Measurements from ENCODE around the gene PNRC1. TPM values are rescaled to one million over a fixed set of nuclear protein-coding genes. Genes with fewer than 3 reads are reported as not detected.

Gene PNRC1
- total RNA-seq, 4 donors from 2014 or later, result 285 to 486 (median 315) TPM

GRCh38 chr6:89131599-89131998, 51.0 kb downstream of the PNRC1 start:
- DNase-seq (ENCODE audit: extremely low spot score), result no peak
- TF ChIP-seq POLR2A (IDR thresholded peaks at IDR 0.05; ENCODE audit: low read depth), result no peak
- no peak for TF ChIP-seq POLR2AphosphoS5 (IDR thresholded peaks at IDR 0.05)
- TF ChIP-seq EP300 (IDR thresholded peaks at IDR 0.05), result no peak
- TF ChIP-seq CTCF (IDR thresholded peaks at IDR 0.05), result no peak
- 100% methylated on average over 3 of the region's 3 CpGs for WGBS

GRCh38 chr6:89132057-89132456, 51.5 kb downstream of the PNRC1 start:
- WGBS, result 79% methylated on average over 2 of the region's 2 CpGs
- no peak for DNase-seq (ENCODE audit: extremely low spot score)
- no peak overlapping the region for H3K27ac ChIP-seq (replicated peaks in 1 of 4)
- H3K4me3 ChIP-seq, result no peak overlapping the region
- H3K27me3 ChIP-seq, result no peaks in the 10 kb centered on the region
- TF ChIP-seq EP300 (IDR thresholded peaks at IDR 0.05) (no peak), CTCF (IDR thresholded peaks at IDR 0.05) (no peak), POLR2A (IDR thresholded peaks at IDR 0.05; ENCODE audit: low read depth) (no peak), POLR2AphosphoS5 (IDR thresholded peaks at IDR 0.05) (no peak)
- intact Hi-C loops (cut with DNase I), result no loop called here
- no peaks in the 10 kb centered on the region for H3K4me1 ChIP-seq
- H3K36me3 ChIP-seq, result no peaks in the 10 kb centered on the region
- no peaks in the 10 kb centered on the region for H3K9me3 ChIP-seq

More at GRCh38 chr6:89131599-89131998, 51.0 kb downstream of the PNRC1 start:
- intact Hi-C loops (cut with DNase I), result no loop called here
- no peaks in the 10 kb centered on the region for H3K4me1 ChIP-seq
- no peaks in the 10 kb centered on the region for H3K36me3 ChIP-seq
- no peaks in the 10 kb centered on the region for H3K9me3 ChIP-seq
- no peaks in the 10 kb centered on the region for H3K27me3 ChIP-seq
- H3K27ac ChIP-seq (replicated peaks in 1 of 4), result no peak overlapping the region
- H3K4me3 ChIP-seq, result no peak overlapping the region

- Histone ChIP-seq H3K9me3 (no peaks in the 10 kb centered on the region), H3K27ac (replicated peaks in 1 of 4) (no peak overlapping the region), H3K4me1 (peaks cover 0 to under 1% (median 0%) of the 10 kb centered on the region in 4 donors), H3K4me3 (no peak overlapping the region), H3K36me3 (no peaks in the 10 kb centered on the region), H3K27me3 (no peaks in the 10 kb centered on the region)
- TF ChIP-seq POLR2A (IDR thresholded peaks at IDR 0.05; ENCODE audit: low read depth), result no peak
- no peak for TF ChIP-seq CTCF (IDR thresholded peaks at IDR 0.05)
- no peak for TF ChIP-seq EP300 (IDR thresholded peaks at IDR 0.05)
- no peak for TF ChIP-seq POLR2AphosphoS5 (IDR thresholded peaks at IDR 0.05)
- WGBS, result 90% methylated on average over 9 of the region's 9 CpGs
- DNase-seq (ENCODE audit: extremely low spot score), result no peak
- intact Hi-C loops (cut with DNase I), result no loop called here
Observed at GRCh38 chr6:89133981-89134380, 53.4 kb downstream of the PNRC1 start.

GRCh38 chr6:89134723-89135122, 54.2 kb downstream of the PNRC1 start:
- Histone ChIP-seq H3K27ac (replicated peaks in 1 of 4) (no peak overlapping the region), H3K36me3 (no peaks in the 10 kb centered on the region), H3K27me3 (no peaks in the 10 kb centered on the region), H3K9me3 (no peaks in the 10 kb centered on the region), H3K4me3 (no peak overlapping the region), H3K4me1 (peaks cover 0 to 8% (median 0%) of the 10 kb centered on the region in 4 donors)
- TF ChIP-seq CTCF (IDR thresholded peaks at IDR 0.05) (no peak), POLR2AphosphoS5 (IDR thresholded peaks at IDR 0.05) (no peak), POLR2A (IDR thresholded peaks at IDR 0.05; ENCODE audit: low read depth) (no peak), EP300 (IDR thresholded peaks at IDR 0.05) (no peak)
- DNase-seq (ENCODE audit: extremely low spot score), result no peak
- whole genome bisulfite sequencing, result 91% methylated on average over 3 of the region's 3 CpGs
- intact Hi-C loops (cut with DNase I), result no loop called here

Small RNA genes lying within 50 kb of the gene (small RNA-seq; reads per million reads assigned to genes)
- 0 reads per million in 3 donors for gene RN7SL336P
- gene RNU2-61P, result 0 to 1.4 (median 0) reads per million in 3 donors

Other genes starting within 250 kb of the PNRC1 start
- 10 to 100 TPM; 10.7 to 13.9 (median 12.0) TPM for gene RNGTT, start 117.1 kb upstream of the PNRC1 start, total RNA-seq
- 1 to 10 TPM in 2 of 4 donors, under 1 TPM in 1, not detected in 1; 0.97 to 2.0 (median 1.2) TPM for gene SRSF12, start 37.3 kb downstream of the PNRC1 start, total RNA-seq
- 10 to 100 TPM; 14.5 to 27.6 (median 23.7) TPM for gene PM20D2, start 65.3 kb downstream of the PNRC1 start, total RNA-seq
- gene GABRR1, start 136.6 kb downstream of the PNRC1 start, total RNA-seq, result under 1 TPM in 1 of 4 donors, not detected in 3; 0.13 TPM
- under 1 TPM in 3 of 4 donors, not detected in 1; 0.33 to 0.46 (median 0.45) TPM for gene GABRR2, start 234.5 kb downstream of the PNRC1 start, total RNA-seq